GM12865 (cell line): Measurements from ENCODE around the gene TIMM8B.

Experiments used
- DNase-seq: peaks from one replicate; pipeline ENCODE4 v3.0.0; 2010; ENCODE audit warnings: low read depth
- H3K4me3 ChIP-seq: 2 replicates; pipeline ENCODE4 v1.5.1; 2011; ENCODE audit warnings: mild to moderate bottlenecking, low read depth, low read length, control low read depth
- TF ChIP-seq, protein P1 (sequence below): IDR thresholded peaks from 2 replicates; pipeline ENCODE4 v1.5.1; 2011; ENCODE audit warnings: low read length, control low read depth, low read depth, inconsistent platforms; ENCODE audit not compliant: insufficient read depth; ENCODE audit errors: missing control alignments

TIMM8B gene, protein sequence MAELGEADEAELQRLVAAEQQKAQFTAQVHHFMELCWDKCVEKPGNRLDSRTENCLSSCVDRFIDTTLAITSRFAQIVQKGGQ

GRCh38 chr11:112086422-112087191 is at the start of gene TIMM8B, which contains the start of gene SDHD:
TSS of gene TIMM8B (minus strand) at chr11:112086756. CDS start at chr11:112086723, 33 bp downstream.
TSS of gene SDHD (plus strand) at chr11:112086873. CDS start at chr11:112086908, 35 bp downstream.
- H3K4me3 ChIP-seq: peak within 1 kb of the TSS; percentile 86
- peak; percentile 98 for DNase-seq
- TF ChIP-seq, protein P1, sequence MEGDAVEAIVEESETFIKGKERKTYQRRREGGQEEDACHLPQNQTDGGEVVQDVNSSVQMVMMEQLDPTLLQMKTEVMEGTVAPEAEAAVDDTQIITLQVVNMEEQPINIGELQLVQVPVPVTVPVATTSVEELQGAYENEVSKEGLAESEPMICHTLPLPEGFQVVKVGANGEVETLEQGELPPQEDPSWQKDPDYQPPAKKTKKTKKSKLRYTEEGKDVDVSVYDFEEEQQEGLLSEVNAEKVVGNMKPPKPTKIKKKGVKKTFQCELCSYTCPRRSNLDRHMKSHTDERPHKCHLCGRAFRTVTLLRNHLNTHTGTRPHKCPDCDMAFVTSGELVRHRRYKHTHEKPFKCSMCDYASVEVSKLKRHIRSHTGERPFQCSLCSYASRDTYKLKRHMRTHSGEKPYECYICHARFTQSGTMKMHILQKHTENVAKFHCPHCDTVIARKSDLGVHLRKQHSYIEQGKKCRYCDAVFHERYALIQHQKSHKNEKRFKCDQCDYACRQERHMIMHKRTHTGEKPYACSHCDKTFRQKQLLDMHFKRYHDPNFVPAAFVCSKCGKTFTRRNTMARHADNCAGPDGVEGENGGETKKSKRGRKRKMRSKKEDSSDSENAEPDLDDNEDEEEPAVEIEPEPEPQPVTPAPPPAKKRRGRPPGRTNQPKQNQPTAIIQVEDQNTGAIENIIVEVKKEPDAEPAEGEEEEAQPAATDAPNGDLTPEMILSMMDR: peak; percentile 24

DNA sequence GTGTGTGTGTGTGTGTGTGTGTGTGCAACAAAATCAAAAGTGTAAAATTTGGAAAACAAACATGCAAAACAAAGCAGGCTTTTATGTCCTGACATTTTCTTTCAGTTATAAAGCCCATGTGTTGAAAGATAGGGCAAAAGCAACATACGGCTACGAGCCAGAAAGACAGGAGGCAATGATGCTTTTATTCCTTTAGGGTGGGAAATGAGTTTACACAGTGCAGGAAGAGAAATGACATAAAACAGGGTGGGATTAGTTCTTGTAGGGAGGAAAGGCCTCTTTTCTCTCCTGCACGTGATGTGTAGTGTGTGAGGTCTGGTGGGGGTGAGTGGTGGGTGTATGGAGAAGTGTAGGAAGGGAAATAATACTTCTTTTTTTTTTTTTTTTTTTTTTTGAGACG is 47.9 kb upstream of the TIMM8B start:
- TF ChIP-seq, protein P1: no peak
- DNase-seq: no peak

DNA sequence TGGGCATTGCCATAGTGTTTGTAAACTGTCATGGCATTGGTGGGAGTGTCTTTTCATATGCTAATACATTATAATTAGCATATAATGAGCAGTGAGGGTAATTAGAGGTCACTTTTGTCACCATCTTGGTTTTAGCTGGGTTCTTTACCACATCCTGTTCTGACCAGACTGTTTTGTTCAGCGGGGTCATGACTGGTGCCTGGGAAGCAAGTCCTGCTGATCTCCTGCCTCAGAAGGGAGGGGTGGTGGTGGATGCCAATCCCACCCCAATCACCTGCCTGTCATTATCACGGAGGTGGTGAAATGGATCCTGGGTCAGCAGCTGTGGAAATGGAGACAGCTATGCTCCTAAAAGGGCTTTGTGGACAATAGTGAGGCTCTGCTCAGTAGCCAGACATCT is 46.2 kb upstream of the TIMM8B start:
- DNase-seq: peak; percentile 24
- TF ChIP-seq, protein P1: no peak
- no peak overlapping the region for H3K4me3 ChIP-seq

More for the DNA sequence above, 47.9 kb upstream of the TIMM8B start:
- no peak overlapping the region for H3K4me3 ChIP-seq

- DNase-seq: no peak
- no peak overlapping the region for H3K4me3 ChIP-seq
- TF ChIP-seq, protein P1: no peak
Measured at GRCh38 chr11:112129656-112130055, 43.1 kb upstream of the TIMM8B start.

DNA sequence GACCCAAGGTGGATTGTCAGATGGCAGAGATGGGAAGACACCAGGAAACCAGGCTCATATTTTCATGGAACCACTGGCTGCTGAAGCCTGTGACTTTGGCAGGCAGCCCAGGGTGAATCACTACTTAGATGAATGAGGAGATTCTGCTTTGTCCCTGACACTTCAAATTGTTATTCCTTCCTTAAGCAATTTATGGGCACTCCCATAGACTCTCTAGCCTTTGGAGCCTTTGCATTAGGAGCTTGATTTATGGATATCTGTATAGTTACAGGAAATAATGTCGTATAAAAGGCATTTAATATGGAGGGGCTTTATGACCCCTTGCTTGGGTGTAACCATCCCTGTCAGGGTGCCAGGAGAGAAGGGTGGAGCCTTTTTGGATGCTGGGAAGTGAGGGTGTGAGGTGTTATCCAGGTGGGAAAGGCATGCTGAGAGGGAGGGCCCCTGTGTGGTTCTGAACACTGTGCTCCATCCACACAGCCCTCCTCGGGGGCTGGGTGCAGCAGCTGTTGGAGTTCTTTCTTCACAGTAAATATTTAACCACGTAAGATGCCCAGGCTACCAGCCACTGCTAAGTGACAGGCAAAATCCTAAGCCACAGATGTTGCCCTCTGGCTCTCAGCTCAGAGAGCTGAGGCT is 42.0 kb upstream of the TIMM8B start:
- H3K4me3 ChIP-seq: no peak overlapping the region
- no peak for DNase-seq
- TF ChIP-seq, protein P1: no peak

GRCh38 chr11:112127056-112127455 is 40.5 kb upstream of the TIMM8B start:
- TF ChIP-seq, protein P1: no peak
- DNase-seq: no peak
- H3K4me3 ChIP-seq: no peak overlapping the region

DNA sequence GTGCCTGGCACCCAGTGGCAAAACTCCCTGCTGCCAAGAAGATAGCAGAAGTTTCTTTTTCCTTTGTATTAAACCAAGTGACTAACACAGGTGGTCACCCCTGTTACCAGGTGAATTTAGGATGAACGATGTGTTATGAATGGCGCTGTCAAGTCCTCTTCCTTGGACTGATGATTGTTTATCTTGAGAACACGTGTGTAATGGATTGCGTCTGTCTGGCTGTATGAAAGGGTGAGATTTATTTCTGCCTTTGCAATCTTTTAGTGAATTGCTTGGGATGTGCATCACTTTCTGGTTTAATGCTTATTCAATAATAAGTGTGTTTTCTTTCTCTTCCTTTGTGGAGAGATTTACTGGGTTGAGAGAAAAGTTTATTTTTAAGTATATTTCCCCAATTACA is 36.6 kb upstream of the TIMM8B start:
- DNase-seq: no peak
- TF ChIP-seq, protein P1: no peak

More for the DNA sequence above, 36.6 kb upstream of the TIMM8B start:
- no peak overlapping the region for H3K4me3 ChIP-seq
